OCI-LY3 (cell line): ENCODE measurements around the gene PPP1R2.

Experiments used
- EZH2phosphoT487 ChIP-seq: fragments of 200-600 bp; shearing (Covaris generic); IDR thresholded peaks from 2 replicates; pipeline ENCODE4 v1.6.1; 2018; ENCODE audit warnings: antibody characterized with exemption, mixed run types, low read depth
- TF ChIP-seq, protein P1 (sequence below): fragments of 200-600, 300-600 bp; sonication (generic); IDR thresholded peaks from 2 replicates; pipeline ENCODE4 v1.5.1; 2014; ENCODE audit warnings: antibody characterized with exemption, low read length, low read depth

DNA sequence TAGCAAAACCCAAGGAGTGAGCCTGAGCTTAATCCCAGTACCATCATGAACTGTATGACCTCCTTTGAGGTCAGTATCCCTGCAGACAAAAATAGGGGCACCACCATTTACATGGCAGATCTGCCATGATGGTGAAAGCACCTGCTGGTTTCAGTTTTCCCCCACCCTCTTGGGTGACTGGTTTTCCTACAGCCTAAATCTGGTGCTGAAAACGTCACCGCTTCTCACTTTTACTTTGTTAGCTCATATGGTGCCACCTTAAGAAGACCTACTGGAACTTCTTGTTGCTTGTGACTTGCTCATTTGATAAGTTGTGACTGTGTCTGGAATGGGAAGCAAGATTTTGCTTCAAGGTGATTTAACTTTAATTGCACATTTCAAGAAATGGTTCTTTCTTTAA, 5.1 kb downstream of the PPP1R2 start:
- TF ChIP-seq, protein P1, sequence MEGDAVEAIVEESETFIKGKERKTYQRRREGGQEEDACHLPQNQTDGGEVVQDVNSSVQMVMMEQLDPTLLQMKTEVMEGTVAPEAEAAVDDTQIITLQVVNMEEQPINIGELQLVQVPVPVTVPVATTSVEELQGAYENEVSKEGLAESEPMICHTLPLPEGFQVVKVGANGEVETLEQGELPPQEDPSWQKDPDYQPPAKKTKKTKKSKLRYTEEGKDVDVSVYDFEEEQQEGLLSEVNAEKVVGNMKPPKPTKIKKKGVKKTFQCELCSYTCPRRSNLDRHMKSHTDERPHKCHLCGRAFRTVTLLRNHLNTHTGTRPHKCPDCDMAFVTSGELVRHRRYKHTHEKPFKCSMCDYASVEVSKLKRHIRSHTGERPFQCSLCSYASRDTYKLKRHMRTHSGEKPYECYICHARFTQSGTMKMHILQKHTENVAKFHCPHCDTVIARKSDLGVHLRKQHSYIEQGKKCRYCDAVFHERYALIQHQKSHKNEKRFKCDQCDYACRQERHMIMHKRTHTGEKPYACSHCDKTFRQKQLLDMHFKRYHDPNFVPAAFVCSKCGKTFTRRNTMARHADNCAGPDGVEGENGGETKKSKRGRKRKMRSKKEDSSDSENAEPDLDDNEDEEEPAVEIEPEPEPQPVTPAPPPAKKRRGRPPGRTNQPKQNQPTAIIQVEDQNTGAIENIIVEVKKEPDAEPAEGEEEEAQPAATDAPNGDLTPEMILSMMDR, result no peak
- no peak for TF ChIP-seq EZH2phosphoT487
